ENCODE data around the gene NUP88. TPM values are rescaled to one million over a fixed set of nuclear protein-coding genes. Genes with fewer than 3 reads are reported as not detected.

The NUP88 gene
- total and polyA plus RNA-seq, 2 donors (not counting 3 experiments of a cell fraction or from before 2014, with no cell fraction given), result 52.5 to 95.8 TPM

GRCh38 chr17:5354886-5355415, 64.5 kb downstream of the NUP88 start:
- DNase-seq (ENCODE audit: low read depth, low spot score), result no peak
- H4K20me1 ChIP-seq (replicated peaks; ENCODE audit: control insufficient read depth, extremely low read depth, insufficient read depth, low read length), result no peaks in the 10 kb centered on the region

GRCh38 chr17:5354310-5354709, 65.2 kb downstream of the NUP88 start:
- H3K4me1 ChIP-seq (ENCODE audit: control insufficient read depth, extremely low read depth, insufficient read depth, low read length), result no peaks in the 10 kb centered on the region
- no peak overlapping the region for H2AFZ ChIP-seq (ENCODE audit: low read depth, low read length)
- no peaks in the 10 kb centered on the region for H3K9me3 ChIP-seq (replicated peaks; ENCODE audit: control insufficient read depth, insufficient read depth, low read length)
- no peak overlapping the region for H3K9ac ChIP-seq (replicated peaks; ENCODE audit: extremely low read depth, insufficient read depth, low read length)
- H3K4me2 ChIP-seq (ENCODE audit: insufficient read depth, low read length), result no peak overlapping the region
- FAIRE-seq, result no peak
- BruUV-seq (replicated peaks), result no TSS peak
- H3K27me3 ChIP-seq (ENCODE audit: control insufficient read depth in 2 of 2, insufficient read depth in 2 of 2, low read length in 2 of 2), result no peaks in the 10 kb centered on the region
- POLR2A ChIA-PET, result no interaction called here
- H3K4me3 ChIP-seq (replicated peaks in 1 of 3; ENCODE audit: insufficient read depth in 1 of 3, low read depth in 1 of 3, low read length in 3 of 3), result no peak overlapping the region
- H3K36me3 ChIP-seq (ENCODE audit: control insufficient read depth in 2 of 2, extremely low read depth in 1 of 2, insufficient read depth in 2 of 2, low read length in 2 of 2), result peaks cover 0 to 17% of the 10 kb centered on the region in 2 experiments
- CTCF ChIA-PET, result no interaction called here
- no peak overlapping the region for H3K27ac ChIP-seq (ENCODE audit: insufficient read depth, low read depth, low read length)
- no peaks in the 10 kb centered on the region for H3K9me1 ChIP-seq (replicated peaks; ENCODE audit: control insufficient read depth, extremely low read depth, insufficient read depth, low read length)
- intact Hi-C loops (cut with micrococcal nuclease), result no loop called here
- no peaks in the 10 kb centered on the region for H3K79me2 ChIP-seq (ENCODE audit: control insufficient read depth, insufficient read depth, low read length)
- DNase-seq (ENCODE audit: low read depth, low spot score), result no peak
- dilution Hi-C loops (cut with MboI; ENCODE audit: extremely low pct_ligation_motif_present, low sequenced_read_pairs), result no loop called here
- no peaks in the 10 kb centered on the region for H4K20me1 ChIP-seq (replicated peaks; ENCODE audit: control insufficient read depth, extremely low read depth, insufficient read depth, low read length)
- TF ChIP-seq POLR2A (IDR thresholded peaks at IDR 0.05; ENCODE audit: low read depth, low read length) (no peak), JUN (IDR thresholded peaks at IDR 0.05; ENCODE audit: borderline replicate concordance, insufficient read depth, insufficient read length, low read depth) (no peak), GATA2 (IDR thresholded peaks at IDR 0.05; ENCODE audit: insufficient read depth, insufficient read length, low read depth, low read length) (no peak), FOS (IDR thresholded peaks at IDR 0.05; ENCODE audit: borderline replicate concordance, insufficient read depth, low read length) (no peak)

More at GRCh38 chr17:5354886-5355415, 64.5 kb downstream of the NUP88 start:
- intact Hi-C loops (cut with micrococcal nuclease), result no loop called here
- POLR2A ChIA-PET, result no interaction called here
- Histone ChIP-seq H3K9me3 (replicated peaks; ENCODE audit: control insufficient read depth, insufficient read depth, low read length) (no peaks in the 10 kb centered on the region), H3K79me2 (ENCODE audit: control insufficient read depth, insufficient read depth, low read length) (no peaks in the 10 kb centered on the region), H3K27me3 (ENCODE audit: control insufficient read depth in 2 of 2, insufficient read depth in 2 of 2, low read length in 2 of 2) (no peaks in the 10 kb centered on the region), H3K9ac (replicated peaks; ENCODE audit: extremely low read depth, insufficient read depth, low read length) (no peak overlapping the region), H3K4me2 (ENCODE audit: insufficient read depth, low read length) (no peak overlapping the region), H3K27ac (ENCODE audit: insufficient read depth, low read depth, low read length) (no peak overlapping the region), H3K9me1 (replicated peaks; ENCODE audit: control insufficient read depth, extremely low read depth, insufficient read depth, low read length) (no peaks in the 10 kb centered on the region), H3K4me1 (ENCODE audit: control insufficient read depth, extremely low read depth, insufficient read depth, low read length) (no peaks in the 10 kb centered on the region), H3K36me3 (ENCODE audit: control insufficient read depth in 2 of 2, extremely low read depth in 1 of 2, insufficient read depth in 2 of 2, low read length in 2 of 2) (peaks cover 1 to 17% of the 10 kb centered on the region in 2 experiments), H2AFZ (ENCODE audit: low read depth, low read length) (no peak overlapping the region), H3K4me3 (replicated peaks in 1 of 3; ENCODE audit: insufficient read depth in 1 of 3, low read depth in 1 of 3, low read length in 3 of 3) (no peak overlapping the region)
- no peak for FAIRE-seq
- TF ChIP-seq POLR2A (IDR thresholded peaks at IDR 0.05; ENCODE audit: low read depth, low read length), result no peak
- dilution Hi-C loops (cut with MboI; ENCODE audit: extremely low pct_ligation_motif_present, low sequenced_read_pairs), result no loop called here
- BruUV-seq (replicated peaks), result no TSS peak
- CTCF ChIA-PET, result no interaction called here
